Caco-2 (cell line): ENCODE results near the gene SDHAF4. TPM values are rescaled to one million over a fixed set of nuclear protein-coding genes. Genes with fewer than 3 reads are reported as not detected.
"Not testable (repeated sequence)": the region's sequence is repeated elsewhere in the genome, so short reads cannot be mapped to it uniquely, and the experiment has no call there.

Experiments used
- BruUV-seq: library from RNA; stranded (reverse); fragments of 400-500 nt; replicated peaks from 2 replicates; lab custom pipeline; 2021; lab: Mats Ljungman, UMichigan
- CTCF ChIA-PET: fragments of 300-600 bp; sonication (Branson Sonifier 250); formaldehyde crosslinking; loops from one replicate; lab custom pipeline; 2022; ENCODE audit warnings: antibody characterized with exemption; lab: Charles Lee
- POLR2A ChIA-PET: fragments of 300-600 bp; sonication (Branson Sonifier 250); formaldehyde crosslinking; loops from one replicate; lab custom pipeline; 2022; ENCODE audit warnings: antibody characterized with exemption; lab: Charles Lee
- DNase-seq, 2 experiments: peaks; one replicate each; pipeline versions ENCODE4 v3.0.0 to v3.0.0-alpha.2; 2020 to 2022
- H3K27me3 ChIP-seq: replicated peaks from 2 replicates; pipeline ENCODE4 v1.6.0; 2011; ENCODE audit warnings: low read length; ENCODE audit not compliant: control insufficient read depth, insufficient read depth
- H3K36me3 ChIP-seq: 2 replicates; pipeline ENCODE4 v1.5.1; 2011; ENCODE audit warnings: low read length; ENCODE audit not compliant: control insufficient read depth, insufficient read depth
- H3K4me1 ChIP-seq: fragments of 250-450 bp; sonication (Bioruptor Pico); 2 replicates; pipeline ENCODE4 v1.5.1; 2020; ENCODE audit warnings: mild to moderate bottlenecking
- H3K4me3 ChIP-seq: 2 replicates; pipeline ENCODE4 v1.5.1; 2011; ENCODE audit warnings: low read depth, mild to moderate bottlenecking, control low read depth, low read length
- H3K9me3 ChIP-seq: fragments of 250-450 bp; sonication (Bioruptor Pico); 2 replicates; pipeline ENCODE4 v1.5.1; 2020; ENCODE audit warnings: mild to moderate bottlenecking, moderate library complexity
- H3K27ac Mint-ChIP-seq: one replicate; pipeline ENCODE4 v1.8.0; 2022; ENCODE audit warnings: mixed read lengths; ENCODE audit not compliant: unreplicated experiment
- H3K27me3 Mint-ChIP-seq: one replicate; pipeline ENCODE4 v1.8.0; 2022; ENCODE audit warnings: mixed read lengths; ENCODE audit not compliant: insufficient read depth, unreplicated experiment
- H3K36me3 Mint-ChIP-seq: one replicate; pipeline ENCODE4 v1.8.0; 2022; ENCODE audit warnings: mild to moderate bottlenecking, mixed read lengths; ENCODE audit not compliant: insufficient read depth, unreplicated experiment
- H3K4me1 Mint-ChIP-seq: one replicate; pipeline ENCODE4 v1.8.0; 2022; ENCODE audit warnings: low read depth, mixed read lengths; ENCODE audit not compliant: unreplicated experiment
- H3K4me3 Mint-ChIP-seq: one replicate; pipeline ENCODE4 v1.8.0; 2022; ENCODE audit warnings: mild to moderate bottlenecking, moderate library complexity, mixed read lengths; ENCODE audit not compliant: unreplicated experiment
- H3K9me3 Mint-ChIP-seq: one replicate; pipeline ENCODE4 v1.8.0; 2022; ENCODE audit warnings: mixed read lengths; ENCODE audit not compliant: unreplicated experiment
- CTCF ChIP-seq, 2 experiments: fragments of 200-600 bp in 1 of 2; IDR thresholded peaks; 1 replicate in 1 of 2; 2 replicates in 1 of 2; pipeline versions ENCODE4 v1.5.1 to v1.8.0; 2011 to 2022; ENCODE audit warnings: antibody characterized with exemption in 1 of 2, control low read depth in 1 of 2, inconsistent platforms in 1 of 2, low read depth in 1 of 2, low read length in 1 of 2, mild to moderate bottlenecking in 1 of 2, moderate library complexity in 1 of 2; ENCODE audit not compliant: insufficient read depth in 1 of 2, severe bottlenecking in 1 of 2, unreplicated experiment in 1 of 2
- intact Hi-C: fragments of 100-400 bp; cut with micrococcal nuclease; formaldehyde crosslinking; loops from one replicate; pipeline ENCODE4 v1.10.0; 2022; ENCODE audit not compliant: unreplicated experiment
- total RNA-seq: library from RNA; stranded (reverse); gene quantifications from 2 replicates; pipeline ENCODE4 v1.2.3, GENCODE V29; 2022

Gene SDHAF4
- total RNA-seq, 1 experiment from 2014 or later, result 8.4 TPM

GRCh38 chr6:70557998-70558397, 8.7 kb upstream of the SDHAF4 start:
- no peaks in the 10 kb centered on the region for H3K27me3 ChIP-seq
- ChIA-PET POLR2A (no interaction called here), CTCF (no interaction called here)
- no peak overlapping the region for H3K4me3 ChIP-seq
- TF ChIP-seq CTCF (IDR thresholded peaks at IDR 0.05; ENCODE audit: insufficient read depth in 1 of 2, low read depth in 1 of 2, low read length in 1 of 2, severe bottlenecking in 1 of 2, unreplicated experiment in 1 of 2), result no peak
- no peak overlapping the region for H3K4me3 Mint-ChIP-seq
- BruUV-seq, result no TSS peak
- H3K9me3 ChIP-seq, result no peaks in the 10 kb centered on the region; the same call in 1 of the 2 replicates
- H3K4me1 ChIP-seq, result no peaks in the 10 kb centered on the region
- no peaks in the 10 kb centered on the region for H3K36me3 Mint-ChIP-seq
- intact Hi-C loops, result no loop called here
- H3K9me3 Mint-ChIP-seq, result no peaks in the 10 kb centered on the region
- no peak for DNase-seq
- no peaks in the 10 kb centered on the region for H3K27me3 Mint-ChIP-seq
- H3K4me1 Mint-ChIP-seq, result no peaks in the 10 kb centered on the region
- H3K27ac Mint-ChIP-seq, result no peak overlapping the region
- H3K36me3 ChIP-seq, result no peaks in the 10 kb centered on the region

DNA sequence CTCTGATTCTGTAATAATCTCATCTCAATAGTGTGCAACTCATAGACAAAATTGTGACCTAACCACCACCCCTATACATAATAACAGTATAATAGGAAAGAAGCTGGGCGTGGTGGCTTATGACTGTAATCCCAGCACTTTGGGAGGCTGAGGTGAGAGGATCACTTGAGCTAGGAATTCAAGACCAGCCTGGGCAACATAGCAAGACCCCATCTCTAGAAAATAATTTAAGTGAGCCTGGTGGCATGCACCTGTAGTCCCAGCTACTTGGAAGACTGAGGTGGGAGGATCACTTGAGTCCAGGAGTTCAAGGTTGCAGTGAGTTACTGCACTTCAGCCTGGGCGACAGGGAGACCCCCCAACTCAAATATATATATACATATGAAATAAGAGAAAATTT, 4.3 kb upstream of the SDHAF4 start:
- intact Hi-C loops, BruUV-seq, POLR2A ChIA-PET: not testable (repeated sequence)

GRCh38 chr6:70563530-70563929, 3.2 kb upstream of the SDHAF4 start:
- Mint-ChIP-seq H3K4me3 (no peak overlapping the region), H3K4me1 (no peaks in the 10 kb centered on the region), H3K9me3 (no peaks in the 10 kb centered on the region), H3K36me3 (peaks cover 9% of the 10 kb centered on the region), H3K27me3 (no peaks in the 10 kb centered on the region), H3K27ac (no peak overlapping the region)
- ChIA-PET CTCF (no interaction called here), POLR2A (no interaction called here)
- no TSS peak for BruUV-seq
- Histone ChIP-seq H3K27me3 (no peaks in the 10 kb centered on the region), H3K4me1 (peaks cover 8% of the 10 kb centered on the region; the same call in 1 of the 2 replicates), H3K9me3 (no peaks in the 10 kb centered on the region; the same call in 1 of the 2 replicates), H3K4me3 (no peak overlapping the region), H3K36me3 (no peaks in the 10 kb centered on the region)
- TF ChIP-seq CTCF (IDR thresholded peaks at IDR 0.05; ENCODE audit: insufficient read depth in 1 of 2, low read depth in 1 of 2, low read length in 1 of 2, severe bottlenecking in 1 of 2, unreplicated experiment in 1 of 2), result no peak
- DNase-seq, result no peak
- intact Hi-C loops, result no loop called here

More for the DNA sequence above, 4.3 kb upstream of the SDHAF4 start:
- H3K9me3 ChIP-seq, H3K36me3 Mint-ChIP-seq, H3K9me3 Mint-ChIP-seq, H3K27me3 ChIP-seq, H3K4me1 Mint-ChIP-seq, CTCF ChIA-PET, H3K27ac Mint-ChIP-seq, H3K27me3 Mint-ChIP-seq, DNase-seq, H3K4me3 ChIP-seq, H3K4me1 ChIP-seq, H3K4me3 Mint-ChIP-seq, H3K36me3 ChIP-seq: not testable (repeated sequence)

DNA sequence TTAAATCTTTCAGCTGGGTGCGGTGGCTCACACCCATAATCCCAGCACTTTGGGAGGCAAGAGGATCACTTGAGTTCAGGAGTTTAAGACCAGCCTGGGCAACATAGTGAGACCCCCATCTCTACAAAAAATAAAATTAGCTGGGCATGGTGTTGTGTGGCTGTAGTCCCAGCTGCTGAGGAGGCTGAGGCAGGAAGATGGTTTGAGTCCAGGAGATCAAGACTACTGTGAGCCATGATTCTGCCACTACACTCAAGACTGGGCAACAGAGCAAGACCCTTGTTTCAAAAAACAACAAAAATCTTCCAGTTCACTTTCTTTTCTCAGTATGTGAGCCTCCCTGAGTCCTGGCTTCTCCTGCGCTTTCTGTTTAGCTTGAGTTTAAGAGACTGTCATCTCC, 7.9 kb downstream of the SDHAF4 start:
- DNase-seq, result no peak
- Histone ChIP-seq H3K27me3 (no peaks in the 10 kb centered on the region), H3K4me1 (peaks cover 13% of the 10 kb centered on the region), H3K36me3 (no peaks in the 10 kb centered on the region), H3K4me3 (no peak overlapping the region), H3K9me3 (no peaks in the 10 kb centered on the region)
- CTCF ChIA-PET, result no interaction called here
- H3K4me1 Mint-ChIP-seq, result peaks cover 15% of the 10 kb centered on the region
- no peaks in the 10 kb centered on the region for H3K9me3 Mint-ChIP-seq
- POLR2A ChIA-PET, result no interaction called here
- TF ChIP-seq CTCF (IDR thresholded peaks at IDR 0.05; ENCODE audit: insufficient read depth in 1 of 2, low read depth in 1 of 2, low read length in 1 of 2, severe bottlenecking in 1 of 2, unreplicated experiment in 1 of 2), result no peak
- no peaks in the 10 kb centered on the region for H3K27me3 Mint-ChIP-seq
- peak overlapping the region; percentile 23 for H3K27ac Mint-ChIP-seq
- no TSS peak for BruUV-seq
- intact Hi-C loops, result no loop called here
- H3K4me3 Mint-ChIP-seq, result no peak overlapping the region
- peaks cover 3% of the 10 kb centered on the region for H3K36me3 Mint-ChIP-seq
